M059J (cell line): ENCODE results near the gene ADAMTS16. TPM values are rescaled to one million over a fixed set of nuclear protein-coding genes. Genes with fewer than 3 reads are reported as not detected.

Experiments used
- DNase-seq: peaks from one replicate; pipeline ENCODE4 v3.0.0-alpha.2; 2012; ENCODE audit warnings: low read depth
- total RNA-seq: library from RNA; depleted of rRNA; stranded (reverse); fragments of >200 nt; shearing (Covaris generic); gene quantifications from 2 replicates; pipeline ENCODE4 v1.2.3, GENCODE V29; 2014

The ADAMTS16 gene
- total RNA-seq, 1 experiment from 2014 or later: 2.4 TPM

GRCh38 chr5:5183189-5183699 lies 43.1 kb downstream of the ADAMTS16 start:
- no peak for DNase-seq

- no peak for DNase-seq
Measured at GRCh38 chr5:5183933-5184332, 43.8 kb downstream of the ADAMTS16 start.

- no peak for DNase-seq
Measured at GRCh38 chr5:5188376-5189050, 48.4 kb downstream of the ADAMTS16 start.

GRCh38 chr5:5189051-5189430 lies 48.9 kb downstream of the ADAMTS16 start:
- no peak for DNase-seq

- DNase-seq: no peak
Measured at GRCh38 chr5:5191906-5192305, 51.8 kb downstream of the ADAMTS16 start.

- DNase-seq: peak; percentile 42
Measured at GRCh38 chr5:5192681-5193080, 52.6 kb downstream of the ADAMTS16 start.

GRCh38 chr5:5195128-5195918 lies 55.2 kb downstream of the ADAMTS16 start:
- no peak for DNase-seq

- DNase-seq: peak; percentile 78
Measured at GRCh38 chr5:5198135-5198534, 58.0 kb downstream of the ADAMTS16 start.

GRCh38 chr5:5198815-5199214 lies 58.7 kb downstream of the ADAMTS16 start:
- DNase-seq: no peak

GRCh38 chr5:5199495-5199894 lies 59.4 kb downstream of the ADAMTS16 start:
- no peak for DNase-seq

GRCh38 chr5:5200133-5200532 lies 60.0 kb downstream of the ADAMTS16 start:
- no peak for DNase-seq

- no peak for DNase-seq
Measured at GRCh38 chr5:5202321-5202720, 62.2 kb downstream of the ADAMTS16 start.

- peak; percentile 64 for DNase-seq
Measured at GRCh38 chr5:5203451-5203850, 63.3 kb downstream of the ADAMTS16 start.

- DNase-seq: no peak
Measured at GRCh38 chr5:5207828-5208227, 67.7 kb downstream of the ADAMTS16 start.

GRCh38 chr5:5209089-5209488 lies 69.0 kb downstream of the ADAMTS16 start:
- DNase-seq: peak; percentile 25

- DNase-seq: no peak
Measured at GRCh38 chr5:5209510-5210286, 69.6 kb downstream of the ADAMTS16 start.

- DNase-seq: no peak
Measured at GRCh38 chr5:5217371-5217770, 77.2 kb downstream of the ADAMTS16 start.

- DNase-seq: no peak
Measured at GRCh38 chr5:5218396-5218795, 78.3 kb downstream of the ADAMTS16 start.

- no peak for DNase-seq
Measured at GRCh38 chr5:5219541-5219940, 79.4 kb downstream of the ADAMTS16 start.

- peak; percentile 66 for DNase-seq
Measured at GRCh38 chr5:5220901-5221631, 80.9 kb downstream of the ADAMTS16 start.

- peak; percentile 79 for DNase-seq
Measured at GRCh38 chr5:5221724-5222123, 81.6 kb downstream of the ADAMTS16 start.

- DNase-seq: peak; percentile 53
Measured at GRCh38 chr5:5231576-5231975, 91.4 kb downstream of the ADAMTS16 start.
